HEK293T (cell line): ENCODE measurements around the gene DCUN1D2.

ENCODE experiments used
- BHLHE40 ChIP-seq: fragments of 450-650 bp; IDR thresholded peaks from 2 replicates; pipeline ENCODE4 v1.6.1; 2016; ENCODE audit warnings: mild to moderate bottlenecking, moderate library complexity, borderline replicate concordance
- FOXM1 ChIP-seq: fragments of 450-650 bp; IDR thresholded peaks from 2 replicates; pipeline ENCODE4 v1.6.1; 2017; ENCODE audit warnings: mild to moderate bottlenecking, borderline replicate concordance
- LEF1 ChIP-seq: fragments of 450-650 bp; IDR thresholded peaks from 2 replicates; pipeline ENCODE4 v1.6.1; 2017; ENCODE audit warnings: mild to moderate bottlenecking, borderline replicate concordance
- NFRKB ChIP-seq: fragments of 450-650 bp; IDR thresholded peaks from 2 replicates; pipeline ENCODE4 v1.6.1; 2016; ENCODE audit warnings: mild to moderate bottlenecking, moderate library complexity
- SP1 ChIP-seq: fragments of 450-650 bp; IDR thresholded peaks from 2 replicates; pipeline ENCODE4 v1.6.1; 2017
- TARDBP ChIP-seq: fragments of 450-650 bp; IDR thresholded peaks from 2 replicates; pipeline ENCODE4 v1.6.1; 2016

- TF ChIP-seq NFRKB (no peak), SP1 (no peak), LEF1 (no peak), FOXM1 (no peak), BHLHE40 (no peak), TARDBP (no peak)
These were observed 5.1 kb upstream of the DCUN1D2 start for GRCh38 chr13:113495494-113496210.
